HG03039 (cell line): ENCODE data around the gene ARMC10.
"Not testable (repeated sequence)": the region's sequence is repeated elsewhere in the genome, so short reads cannot be mapped to it uniquely, and the experiment has no call there.

ENCODE experiments used
- ATAC-seq: cut with Tn5 transposase; IDR thresholded peaks from one replicate; pipeline ENCODE4 v1.9.1; 2021; ENCODE audit warnings: mild to moderate bottlenecking, moderate library complexity; ENCODE audit not compliant: unreplicated experiment

ARMC10 gene

GRCh38 chr7:103077318-103077717 is 2.4 kb downstream of the ARMC10 start:
- no peak for ATAC-seq

DNA sequence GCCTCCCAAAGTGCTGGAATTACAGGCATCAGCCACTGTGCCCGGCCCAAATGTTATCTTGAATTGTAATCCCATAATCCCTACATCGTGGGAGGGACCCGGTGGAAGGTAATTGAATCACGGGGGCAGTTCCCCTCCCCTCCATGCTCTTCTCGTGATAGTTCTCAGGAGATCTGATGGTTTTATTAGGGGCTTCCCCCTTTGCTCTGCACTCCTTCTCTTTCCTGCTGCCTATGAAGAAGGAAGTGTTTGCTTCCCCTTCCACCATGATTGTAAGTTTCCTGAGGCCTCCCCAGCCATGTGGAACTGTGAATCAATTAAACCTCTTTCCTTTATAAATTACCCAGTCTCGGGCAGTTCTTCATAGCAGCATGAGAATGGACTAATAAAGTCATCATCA is 3.3 kb downstream of the ARMC10 start:
- ATAC-seq = not testable (repeated sequence)

DNA sequence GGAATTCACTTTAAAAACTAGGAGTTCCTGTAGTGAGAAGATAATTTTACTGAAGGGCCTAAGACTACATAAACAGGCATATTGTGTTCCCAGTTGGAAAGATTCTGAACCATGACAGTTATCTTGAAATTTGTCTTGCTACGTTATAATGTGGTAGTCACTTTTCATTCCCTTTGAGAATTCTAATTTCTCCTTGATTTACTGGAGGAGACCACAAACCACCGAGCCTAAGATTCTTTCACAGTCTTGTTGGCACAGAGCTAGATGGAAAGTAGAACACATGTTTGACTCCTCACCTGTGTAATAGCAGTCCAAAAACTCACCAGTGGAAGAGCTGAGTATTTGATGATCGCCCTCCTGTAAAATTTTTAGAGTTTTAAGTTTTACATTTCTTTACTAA is 4.9 kb downstream of the ARMC10 start:
- ATAC-seq = no peak

DNA sequence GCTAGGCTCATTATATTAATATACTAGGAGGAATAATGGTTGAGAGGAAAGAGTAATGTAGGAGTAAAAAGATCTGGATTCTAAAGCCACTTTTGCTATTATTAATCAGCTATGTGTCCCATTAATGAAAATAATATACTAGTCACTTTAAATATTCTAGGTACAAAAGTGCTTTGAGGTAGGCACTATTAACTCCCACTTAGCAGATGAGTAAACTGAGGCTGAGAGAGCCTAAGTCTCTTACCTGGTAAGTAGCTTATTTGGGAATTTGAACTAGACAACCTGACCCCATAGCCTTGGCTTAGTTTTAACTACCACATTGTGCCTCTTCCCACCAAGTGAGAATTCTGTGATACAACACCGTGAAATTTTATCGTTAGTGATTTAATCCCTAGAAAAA is 6.0 kb downstream of the ARMC10 start:
- ATAC-seq = no peak

DNA sequence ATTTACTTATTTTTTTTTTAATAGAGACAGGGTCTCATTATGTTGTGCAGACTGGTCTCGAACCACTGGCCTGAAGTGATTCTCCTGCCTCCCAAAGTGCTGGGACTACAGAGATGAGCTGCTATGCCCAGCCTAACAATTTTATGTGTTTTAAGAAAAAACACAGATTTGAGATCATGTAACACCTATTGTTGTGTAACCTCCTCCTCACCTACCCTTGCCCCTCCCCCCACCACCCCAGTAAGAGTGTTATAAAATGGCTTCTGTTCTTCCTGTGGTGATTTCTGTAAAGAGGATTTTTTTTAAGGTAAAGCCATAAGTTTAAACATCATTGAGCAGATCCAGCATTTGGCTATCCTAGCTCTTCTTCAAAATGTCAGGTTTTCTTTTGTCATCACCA is 7.6 kb downstream of the ARMC10 start:
- no peak for ATAC-seq

DNA sequence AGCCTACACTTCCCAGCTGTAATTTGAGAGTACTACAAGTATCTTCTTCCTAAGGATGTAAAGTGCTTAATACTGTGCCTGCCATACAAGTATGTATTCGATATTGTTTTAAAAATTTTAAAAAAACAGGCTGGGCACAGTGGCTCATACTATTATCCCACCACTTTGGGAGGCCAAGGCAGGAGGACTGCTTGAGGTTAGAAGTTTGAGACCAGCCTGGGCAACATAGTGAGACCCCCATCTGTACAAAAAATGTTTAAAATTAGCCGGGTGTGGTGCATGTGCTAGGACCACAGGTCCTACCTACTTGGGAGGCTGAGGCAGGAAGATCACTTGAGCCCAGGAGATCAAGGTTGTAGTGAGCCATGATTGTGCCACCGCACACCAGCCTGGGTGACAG is 8.3 kb downstream of the ARMC10 start:
- ATAC-seq = no peak

- not testable (repeated sequence) for ATAC-seq
Observed at GRCh38 chr7:103092321-103092720, 17.4 kb downstream of the ARMC10 start.

GRCh38 chr7:103093429-103093828 is 18.5 kb downstream of the ARMC10 start:
- no peak for ATAC-seq

DNA sequence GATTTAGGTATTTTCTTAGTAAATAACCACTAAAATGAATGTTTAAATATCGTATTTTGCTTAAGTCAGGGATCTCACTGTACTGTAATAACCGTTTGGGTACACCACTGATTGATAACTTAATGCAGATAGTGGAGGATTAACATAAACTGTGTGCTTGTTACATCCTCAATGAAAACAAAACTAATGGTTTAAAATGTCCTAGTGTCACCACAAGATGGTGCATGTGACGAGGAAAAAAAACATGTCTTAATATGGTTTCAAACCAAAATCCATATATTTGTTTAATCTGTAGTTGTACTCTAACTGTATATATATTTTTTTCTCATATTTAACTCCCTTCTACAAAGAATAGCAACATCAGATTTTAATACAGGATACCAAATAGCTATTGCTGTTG is 19.2 kb downstream of the ARMC10 start:
- ATAC-seq = no peak

DNA sequence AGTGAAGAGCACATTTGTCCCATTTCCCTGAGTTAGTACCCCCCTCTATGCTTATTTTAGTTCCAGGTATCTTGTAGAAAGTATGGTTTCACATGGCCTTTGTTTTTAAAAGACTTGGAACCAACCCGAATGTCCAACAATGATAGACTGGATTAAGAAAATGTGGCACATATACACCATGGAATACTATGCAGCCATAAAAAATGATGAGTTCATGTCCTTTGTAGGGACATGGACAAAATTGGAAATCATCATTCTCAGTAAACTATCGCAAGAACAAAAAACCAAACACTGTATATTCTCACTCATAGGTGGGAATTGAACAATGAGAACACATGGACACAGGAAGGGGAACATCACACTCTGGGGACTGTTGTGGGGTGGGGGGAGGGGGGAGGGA is 20.6 kb downstream of the ARMC10 start:
- not testable (repeated sequence) for ATAC-seq

GRCh38 chr7:103097041-103097440 is 22.1 kb downstream of the ARMC10 start:
- no peak for ATAC-seq

DNA sequence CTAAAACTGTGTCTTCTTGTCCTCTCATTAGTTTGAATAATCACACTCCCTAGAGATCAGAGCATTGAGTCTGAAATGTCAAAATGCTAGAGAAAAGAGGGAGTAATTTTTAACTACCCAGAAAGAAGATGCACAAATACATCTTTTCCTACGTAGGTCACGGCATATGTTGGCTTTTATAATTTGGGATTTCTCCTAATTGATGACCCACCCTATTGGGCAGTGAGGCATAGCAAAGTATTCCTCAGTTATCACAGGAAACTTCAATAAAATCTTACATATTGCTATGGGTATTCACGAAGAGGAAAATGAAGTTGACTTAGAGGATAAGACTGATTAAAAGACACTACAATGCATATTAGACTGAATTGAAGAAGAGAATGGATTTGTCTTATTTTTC is 25.4 kb downstream of the ARMC10 start:
- ATAC-seq = no peak

DNA sequence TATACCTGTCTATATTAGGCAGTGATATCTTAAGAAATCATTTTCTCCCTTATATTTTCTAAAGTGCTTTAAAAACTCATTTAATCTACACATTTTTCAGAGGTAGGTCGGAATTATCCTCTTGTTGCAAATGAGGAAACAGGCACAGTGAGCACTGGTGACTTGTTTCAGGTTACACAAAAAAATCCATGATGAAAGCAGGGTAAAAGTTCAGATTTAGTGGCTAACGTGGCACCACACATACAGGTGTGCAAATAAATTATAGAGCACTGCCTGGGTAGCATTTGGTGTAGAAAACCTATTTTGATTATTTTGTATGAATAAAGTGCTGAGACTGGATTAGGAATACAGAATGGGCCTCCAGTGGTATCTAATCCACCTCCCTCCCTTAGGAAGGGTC is 26.6 kb downstream of the ARMC10 start:
- no peak for ATAC-seq

GRCh38 chr7:103106005-103106702 is 31.2 kb downstream of the ARMC10 start:
- ATAC-seq = no peak

- not testable (repeated sequence) for ATAC-seq
Observed at GRCh38 chr7:103106703-103107070, 31.7 kb downstream of the ARMC10 start.

GRCh38 chr7:103113164-103113563 is 38.2 kb downstream of the ARMC10 start:
- ATAC-seq = no peak

DNA sequence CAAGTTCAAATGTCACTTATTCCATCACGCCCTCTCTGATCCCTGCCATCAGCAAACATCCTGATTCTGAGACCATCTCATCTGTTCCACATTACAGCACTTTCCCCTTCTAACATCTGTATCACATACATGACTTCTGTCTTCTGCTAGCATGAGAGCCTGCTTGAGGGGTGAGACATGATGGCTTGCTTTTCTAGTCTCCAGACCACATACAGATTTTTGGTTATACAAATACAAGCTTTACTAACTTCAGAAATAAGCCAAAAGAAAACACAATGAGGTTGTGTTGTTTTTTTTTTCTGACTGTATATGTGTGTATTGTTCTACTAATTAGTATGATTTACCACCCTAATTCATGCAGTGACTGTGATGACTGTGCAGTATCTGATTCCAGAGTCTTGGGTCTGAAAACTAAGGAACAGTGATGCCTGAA is 39.7 kb downstream of the ARMC10 start:
- no peak for ATAC-seq

DNA sequence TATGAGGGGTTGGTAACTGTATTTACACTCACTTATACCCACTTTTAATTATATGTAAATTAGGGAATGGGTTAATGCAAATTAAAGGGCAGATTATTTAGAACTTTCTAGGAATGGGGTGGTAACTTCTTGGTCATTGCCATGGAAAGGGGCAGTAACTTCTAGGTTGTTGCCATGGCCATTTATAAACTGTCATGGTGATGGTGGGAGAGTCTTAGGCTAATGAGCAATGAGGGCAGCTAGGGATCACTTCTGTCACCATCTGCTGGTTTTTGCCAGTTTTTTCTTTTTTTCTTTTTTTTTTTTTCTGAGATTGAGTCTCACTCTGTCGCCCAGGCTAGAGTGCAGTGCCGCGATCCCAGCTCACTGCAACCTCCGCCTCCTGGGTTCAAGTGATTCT is 40.8 kb downstream of the ARMC10 start:
- no peak for ATAC-seq

DNA sequence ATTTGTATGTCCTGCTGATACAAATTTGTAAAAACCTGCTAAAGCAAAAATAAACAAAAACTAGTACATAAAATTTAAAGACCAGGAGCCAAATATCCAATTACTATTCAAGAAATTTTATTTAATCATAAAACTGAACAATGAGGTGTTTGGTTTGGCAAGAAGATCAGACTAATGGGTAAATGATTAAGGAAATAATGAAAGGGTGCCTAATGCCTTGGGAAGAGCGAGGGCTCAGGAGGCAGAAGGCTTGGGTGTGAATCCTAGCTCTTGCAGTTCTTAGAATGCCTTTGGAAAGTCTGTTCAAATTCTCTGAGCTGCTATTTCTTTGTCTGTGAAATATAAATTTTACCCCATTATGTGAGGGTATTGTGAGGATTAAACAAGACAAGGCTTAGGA is 41.6 kb downstream of the ARMC10 start:
- no peak for ATAC-seq

DNA sequence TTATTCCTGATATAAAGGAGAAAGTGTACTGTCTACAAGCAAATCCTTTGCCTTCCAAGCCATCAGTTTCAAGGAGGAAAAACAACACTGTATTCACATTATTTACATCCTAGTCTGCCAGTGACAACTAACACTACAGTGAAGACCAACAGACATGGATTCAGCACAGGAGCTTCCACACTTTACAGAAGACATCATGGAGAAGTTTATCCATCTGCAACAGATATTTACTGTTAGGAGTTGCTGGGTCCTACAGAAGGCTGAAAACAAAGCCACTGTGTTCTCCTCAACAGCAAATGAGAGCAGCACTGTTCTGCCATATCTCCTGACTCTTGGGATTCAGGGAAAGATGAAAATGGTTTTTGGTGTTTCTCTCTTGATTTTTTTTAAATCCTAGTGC is 42.1 kb downstream of the ARMC10 start:
- no peak for ATAC-seq

DNA sequence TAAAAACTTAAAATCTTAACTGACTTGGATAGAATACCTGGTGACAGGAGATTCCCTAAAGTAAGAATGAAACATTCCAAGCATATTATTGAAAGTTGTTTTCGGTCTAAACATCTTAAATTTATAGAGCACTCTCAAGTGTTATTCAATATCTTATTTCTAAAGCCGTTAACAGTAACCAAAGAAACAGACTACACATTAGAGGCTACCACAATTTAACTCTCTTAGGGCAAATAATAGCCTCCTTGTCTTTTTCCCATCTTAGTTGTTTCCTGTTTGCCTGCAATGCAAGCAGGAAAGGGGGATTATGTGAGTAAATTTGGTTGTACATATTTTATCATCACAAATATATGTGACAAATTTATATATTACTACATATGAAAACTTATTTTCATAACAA is 42.5 kb downstream of the ARMC10 start:
- ATAC-seq = no peak

DNA sequence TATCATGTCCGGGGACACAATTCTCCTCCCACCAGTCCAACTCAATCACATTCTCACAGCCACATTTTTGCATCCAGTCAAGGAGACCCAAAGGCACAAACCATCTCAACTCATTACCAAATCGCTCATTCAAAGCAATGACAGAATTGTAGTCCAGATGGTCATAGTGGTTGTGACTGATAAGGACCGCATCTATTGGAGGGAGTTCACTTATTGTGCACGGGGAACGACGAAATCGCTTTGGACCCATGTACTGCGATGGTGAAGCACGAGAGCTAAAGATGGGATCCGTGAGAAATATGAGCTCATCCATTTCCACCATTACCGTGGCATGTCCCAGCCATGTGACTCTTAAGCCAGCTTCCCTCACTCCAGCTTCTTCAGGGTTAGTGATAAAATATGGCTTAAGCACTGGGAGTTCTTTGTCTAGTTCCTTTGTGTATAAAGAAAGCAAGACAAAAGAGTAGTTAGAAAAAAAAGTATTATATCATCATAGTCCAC is 44.9 kb downstream of the ARMC10 start:
- ATAC-seq = no peak

DNA sequence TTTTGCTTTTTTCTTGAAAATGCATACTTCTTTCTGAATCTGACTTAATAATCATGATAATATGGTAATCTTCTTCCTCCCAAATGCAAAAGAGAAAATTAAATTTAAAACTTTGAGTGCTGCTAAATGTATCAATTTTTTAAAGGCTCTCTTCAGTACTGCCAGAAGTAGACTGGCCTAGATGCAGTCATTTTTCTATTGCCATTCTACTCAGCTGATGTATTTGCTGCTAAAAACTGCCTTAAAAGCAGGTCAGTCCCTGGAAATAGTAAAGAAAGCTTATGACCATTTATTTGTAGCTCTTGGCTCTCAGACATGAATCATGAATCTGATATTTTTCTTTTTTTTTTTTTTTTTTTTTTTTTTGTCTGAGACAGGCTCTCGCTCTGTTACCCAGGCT is 45.4 kb downstream of the ARMC10 start:
- ATAC-seq = no peak
